GM21619 (cell line): Measurements from ENCODE around the gene KMT2D.

Source experiments
- ATAC-seq: cut with Tn5 transposase; IDR thresholded peaks from one replicate; pipeline ENCODE4 v1.9.1; 2021; ENCODE audit not compliant: unreplicated experiment

KMT2D gene

DNA sequence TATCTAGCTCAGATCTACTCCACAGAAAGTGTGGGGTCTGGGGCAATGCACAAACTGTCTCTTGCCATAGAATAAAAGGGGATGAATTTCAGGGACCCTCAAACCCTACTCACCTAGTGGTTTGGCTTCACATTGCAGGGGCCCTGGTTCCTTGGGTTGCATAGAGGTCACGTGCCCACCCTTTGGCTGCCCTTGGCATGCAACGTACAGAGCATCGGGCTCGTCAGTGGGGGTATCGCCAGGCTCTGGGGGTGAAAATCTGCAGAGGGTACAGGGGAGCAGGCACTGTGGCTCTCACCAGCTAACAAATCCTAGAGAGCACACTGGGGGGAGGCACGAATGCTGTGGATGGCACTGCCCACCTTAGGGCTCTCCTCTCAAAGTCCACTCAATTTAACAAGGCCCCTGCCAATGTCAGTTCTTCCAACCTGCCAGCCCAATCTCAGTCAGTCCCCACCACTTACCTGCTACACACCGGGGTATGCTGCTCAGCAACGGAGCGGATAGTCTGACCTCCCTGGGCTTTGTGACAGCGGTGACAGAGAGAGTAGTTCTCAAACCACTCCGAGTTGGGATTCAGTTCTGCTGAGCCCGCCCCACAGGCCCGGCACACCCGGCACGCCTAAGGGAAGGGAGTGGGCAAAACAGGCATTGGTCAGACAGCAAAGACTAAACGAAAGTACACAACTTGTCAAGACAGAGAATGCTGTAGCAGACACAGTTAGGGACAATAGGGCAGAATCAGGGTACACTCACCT is 8.0 kb downstream of the KMT2D start:
- no peak for ATAC-seq

- ATAC-seq, result no peak
These were observed 8.7 kb downstream of the KMT2D start for GRCh38 chr12:49051777-49052438.

DNA sequence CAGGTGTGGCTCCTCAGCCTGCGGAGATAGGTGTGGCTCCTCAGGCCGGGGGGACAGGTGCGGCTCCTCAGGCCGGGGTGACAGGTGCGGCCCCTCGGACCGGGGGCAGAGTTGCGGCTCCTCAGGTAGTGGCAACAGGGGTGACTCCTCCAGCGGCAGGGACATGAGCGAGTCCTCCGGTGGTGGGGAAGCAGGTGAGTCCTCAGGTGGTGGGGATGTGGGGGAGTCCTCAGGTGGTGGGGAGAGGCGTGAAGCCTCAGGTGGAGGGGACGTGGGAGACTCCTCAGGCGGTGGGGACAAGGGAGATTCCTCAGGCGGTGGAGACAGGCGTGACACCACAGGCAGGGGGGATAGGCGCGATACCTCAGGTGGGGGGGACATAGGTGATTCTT is 9.2 kb downstream of the KMT2D start:
- no peak for ATAC-seq

- ATAC-seq, result no peak
These were observed 9.9 kb downstream of the KMT2D start for GRCh38 chr12:49050507-49051372.

GRCh38 chr12:49049566-49050224 is 10.9 kb downstream of the KMT2D start:
- ATAC-seq, result no peak

DNA sequence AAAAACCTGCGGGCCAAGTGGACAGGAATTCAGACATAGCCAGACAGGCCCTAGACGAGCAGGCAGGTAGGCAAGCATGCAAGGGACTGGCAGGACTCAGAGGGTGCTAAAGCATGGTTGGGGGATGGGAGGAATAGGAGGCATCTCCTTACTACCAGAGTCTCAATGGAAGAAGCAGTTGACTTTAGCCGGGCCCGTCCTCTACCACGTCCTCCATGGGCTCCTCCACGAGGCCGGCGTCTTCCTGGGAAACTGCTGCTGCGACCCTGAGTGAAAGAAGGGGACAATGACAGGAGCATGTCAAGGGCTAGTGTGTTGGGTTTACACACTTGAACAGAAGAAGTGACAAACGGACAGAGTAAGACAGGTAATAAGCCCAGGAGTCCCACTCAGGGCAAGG is 11.6 kb downstream of the KMT2D start:
- no peak for ATAC-seq

DNA sequence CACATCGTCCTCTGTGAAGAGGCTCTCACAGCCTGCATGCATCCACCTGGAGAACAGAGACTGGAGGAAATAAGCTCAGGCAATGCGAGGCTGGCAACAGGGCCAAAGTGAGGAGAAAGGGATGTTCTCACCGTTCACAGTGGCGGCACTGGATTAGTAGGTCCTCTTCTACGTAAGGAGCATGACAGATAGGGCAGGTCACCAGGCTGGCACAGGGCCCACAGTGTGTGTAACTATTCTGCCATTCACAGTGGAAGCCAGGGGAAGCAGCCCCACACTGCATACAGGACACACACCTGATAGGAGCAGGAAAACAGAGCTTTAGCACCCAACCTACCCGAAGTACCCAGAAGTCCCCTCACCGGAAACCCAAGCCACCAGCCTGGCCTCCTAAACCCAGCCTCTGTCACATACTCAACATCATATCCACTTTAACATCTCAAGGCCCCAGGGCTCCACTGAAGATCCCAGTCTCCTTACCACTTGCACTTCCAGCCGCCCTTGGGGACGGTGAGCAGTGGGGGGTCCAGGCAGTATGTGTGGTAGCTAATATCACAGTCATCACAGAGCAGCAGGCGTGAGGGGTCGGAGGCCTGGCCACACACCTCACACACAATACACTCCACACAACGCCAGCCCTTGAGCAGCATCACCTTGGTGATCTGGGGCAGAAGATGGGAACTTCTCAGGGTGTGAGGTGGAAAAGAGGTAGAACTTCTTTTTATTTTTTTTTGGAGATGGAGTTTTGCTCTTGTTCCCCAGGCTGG is 14.3 kb downstream of the KMT2D start:
- ATAC-seq, result no peak

GRCh38 chr12:49044660-49045059 is 15.9 kb downstream of the KMT2D start:
- no peak for ATAC-seq

DNA sequence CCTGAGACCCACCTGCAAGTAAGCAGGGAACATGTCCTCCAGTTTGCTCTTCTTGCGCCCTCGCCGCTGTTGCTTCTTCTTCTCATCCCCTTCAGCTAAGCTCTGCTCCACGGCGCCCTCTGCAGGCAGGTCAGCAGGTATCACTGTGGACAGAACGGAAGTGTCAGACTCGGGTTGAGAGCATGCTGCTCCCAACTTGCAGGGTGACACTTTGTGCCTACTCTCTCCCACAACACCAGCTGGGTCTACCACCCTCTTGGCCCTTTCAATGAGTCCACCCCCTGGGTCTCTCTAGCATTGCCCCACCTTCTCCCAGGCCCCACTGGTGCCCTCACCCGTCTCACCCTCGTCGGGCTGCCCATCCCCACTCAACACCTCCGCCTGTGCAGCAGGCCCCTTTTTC is 16.7 kb downstream of the KMT2D start:
- ATAC-seq, result no peak

DNA sequence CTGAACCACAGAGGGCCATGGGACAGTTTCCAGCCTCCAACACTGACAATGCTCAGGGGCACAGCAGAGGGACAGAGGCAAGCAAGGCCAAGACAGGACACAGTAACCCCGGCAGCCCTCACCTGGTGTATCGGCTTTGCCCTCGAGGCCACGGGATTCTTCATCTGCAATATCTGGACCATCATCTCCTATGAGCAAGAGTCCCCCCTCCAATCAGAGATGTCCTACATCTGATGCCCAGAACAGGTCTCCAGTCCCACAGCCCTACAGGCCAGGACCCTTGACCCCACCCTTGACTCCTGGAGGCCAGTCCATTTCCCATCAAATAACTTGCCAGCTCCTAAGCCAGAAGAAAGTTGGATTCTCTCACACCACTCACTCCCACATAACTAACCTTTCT is 17.4 kb downstream of the KMT2D start:
- ATAC-seq, result no peak

GRCh38 chr12:49041881-49042484 is 18.6 kb downstream of the KMT2D start:
- ATAC-seq, result no peak

DNA sequence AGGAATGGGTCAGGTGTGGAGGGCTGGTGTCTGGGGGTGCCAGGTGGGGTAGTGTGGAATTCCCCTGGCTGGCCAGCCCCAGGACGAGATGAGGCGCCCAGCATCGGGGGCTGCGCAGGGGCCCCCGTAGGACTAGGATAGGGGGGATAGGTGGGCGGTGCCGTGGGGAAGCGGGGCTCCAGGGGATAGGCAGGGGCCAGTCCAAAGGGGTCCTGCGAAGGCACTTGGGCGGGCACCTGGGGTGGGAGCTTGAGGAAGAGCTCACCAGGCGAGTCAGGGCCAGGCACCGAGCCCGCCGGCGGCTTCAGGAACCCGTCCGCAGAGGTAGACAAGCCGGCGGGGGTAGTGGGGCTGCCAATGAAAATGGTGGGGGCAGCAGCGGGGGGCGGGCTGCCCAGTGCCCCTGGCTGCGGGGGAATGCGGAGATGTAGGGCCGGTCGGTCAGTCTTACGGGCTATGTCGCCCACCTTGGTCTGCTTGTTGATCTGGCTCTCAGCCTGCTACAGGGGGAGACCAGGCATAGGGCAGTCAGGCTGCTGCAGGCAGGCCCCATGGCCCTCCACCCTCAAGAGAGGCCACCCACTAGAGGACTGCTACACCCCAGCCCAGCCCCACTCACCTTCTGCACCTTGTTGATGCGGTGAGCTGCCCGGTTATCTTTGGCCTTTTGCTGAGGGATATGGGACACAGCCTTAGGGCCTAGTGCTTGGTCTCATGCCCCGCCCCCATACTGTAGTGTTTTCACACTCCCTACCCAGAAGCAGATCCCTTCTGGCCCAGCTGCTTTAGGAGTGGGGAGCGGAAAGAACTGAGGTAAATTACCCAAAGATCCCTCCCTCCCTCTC is 19.3 kb downstream of the KMT2D start:
- no peak for ATAC-seq

DNA sequence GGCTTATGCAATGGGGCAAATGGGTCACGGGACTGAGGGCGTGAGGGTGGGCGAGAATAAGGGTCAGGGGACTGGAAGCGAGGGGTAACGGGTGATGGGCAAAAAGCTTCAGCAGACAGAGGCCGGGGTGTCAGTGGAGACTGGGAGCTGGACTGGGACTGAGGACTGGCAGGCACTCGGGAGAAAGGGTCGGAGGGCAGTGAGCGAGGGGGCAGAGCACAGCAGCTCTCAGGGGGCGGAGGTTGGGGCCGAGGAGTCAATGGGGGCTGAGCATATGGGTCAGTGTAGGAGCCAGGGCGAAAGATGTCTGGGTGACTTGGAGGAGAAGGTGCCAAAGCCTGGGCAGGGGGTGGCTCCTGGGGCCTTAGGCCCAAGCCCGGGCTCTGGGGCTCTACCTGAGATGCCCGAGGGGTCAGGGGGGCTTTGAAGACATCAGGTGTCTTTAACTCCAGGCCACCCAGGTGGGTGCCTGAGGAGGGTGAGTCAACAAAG is 20.2 kb downstream of the KMT2D start:
- ATAC-seq, result no peak

GRCh38 chr12:49039421-49040363 is 20.9 kb downstream of the KMT2D start:
- no peak for ATAC-seq

GRCh38 chr12:49038291-49038955 is 22.2 kb downstream of the KMT2D start:
- no peak for ATAC-seq

GRCh38 chr12:49037947-49038237 is 22.7 kb downstream of the KMT2D start:
- ATAC-seq, result no peak

DNA sequence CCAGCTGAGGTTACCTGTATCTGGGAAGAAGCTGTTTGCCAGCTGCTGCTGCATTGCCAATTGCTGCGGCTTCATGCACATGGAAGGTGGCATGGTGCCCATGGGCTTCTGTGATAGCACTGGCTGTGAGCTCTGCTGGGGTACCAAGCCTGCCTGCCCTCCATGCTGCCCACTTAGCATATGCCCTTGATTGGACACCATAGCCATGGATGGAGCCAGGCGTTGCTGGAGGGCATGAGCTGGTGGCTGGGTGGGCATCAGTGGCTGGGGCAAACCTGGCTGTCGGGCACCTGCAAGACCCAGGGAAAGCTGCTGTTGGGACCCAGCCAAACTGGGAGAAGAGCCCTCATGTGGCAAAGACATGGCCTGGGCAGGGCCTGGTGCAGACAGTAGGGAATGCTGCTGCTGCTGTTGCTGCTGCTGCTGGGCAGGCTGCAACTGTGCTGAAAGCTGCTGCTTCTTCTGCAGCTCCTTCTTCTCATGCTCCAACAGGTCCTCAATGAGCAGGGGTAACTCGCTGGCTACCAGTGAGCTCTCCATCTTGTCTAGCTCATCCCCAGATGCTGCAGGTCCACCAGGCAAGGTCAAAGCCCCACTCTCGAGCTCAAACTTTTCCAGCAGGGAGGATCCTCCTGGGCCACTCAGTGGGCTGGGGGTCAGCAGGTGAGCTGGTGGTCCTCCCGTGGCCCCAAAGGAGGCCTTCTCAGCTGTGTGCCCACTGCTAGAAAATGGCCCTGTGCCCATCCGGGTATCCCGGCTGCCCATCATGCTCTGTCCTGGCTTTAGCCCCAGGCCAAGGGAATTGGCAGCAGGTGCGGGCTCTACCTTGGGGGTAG is 23.3 kb downstream of the KMT2D start:
- no peak for ATAC-seq
